ENCODE results near the gene GNAO1.

The GNAO1 gene

DNA sequence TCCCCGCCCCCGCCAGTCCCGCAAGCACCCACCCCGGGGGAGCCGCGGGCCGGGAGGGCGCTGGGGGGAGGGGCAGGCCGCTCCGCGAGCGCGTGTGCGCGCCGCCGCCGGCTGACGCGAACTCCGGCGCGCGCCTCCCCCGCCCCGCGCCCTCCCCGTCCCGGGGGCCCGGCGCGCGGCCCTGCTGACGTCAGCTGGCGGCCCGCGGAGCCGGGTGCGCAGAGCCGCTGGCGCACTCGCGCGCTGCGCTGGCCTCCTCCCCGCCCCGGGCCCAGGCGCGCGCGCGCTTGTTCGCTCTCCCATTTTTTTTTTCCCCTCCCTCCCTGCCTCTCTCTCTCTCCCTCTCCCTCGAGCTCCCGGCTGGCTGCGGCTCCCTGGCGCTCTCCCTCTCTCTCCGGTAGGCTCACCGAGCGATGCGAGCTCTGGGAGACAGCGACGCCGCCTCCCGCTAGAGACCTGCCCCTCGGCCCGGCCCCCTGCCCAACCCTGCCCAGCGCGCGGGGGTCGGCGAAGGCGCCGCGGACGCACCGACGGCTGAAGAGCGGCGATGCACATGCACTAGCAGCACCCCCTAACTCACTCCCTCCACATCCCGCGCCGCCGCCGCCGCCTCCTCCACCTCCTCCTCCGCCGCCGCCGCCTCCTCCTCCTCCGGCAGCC lies at the start of gene GNAO1:
TSS of gene GNAO1 (plus strand) at position 334 of the 660 bp plus-strand sequence. CDS start 747 bp downstream, outside the sequence.
- DNase-seq (ENCODE audit: low read depth in 2 of 2, low spot score in 1 of 2) = peak in 1 of 2 donors; percentile 53

- no peak for DNase-seq (ENCODE audit: low read depth in 2 of 2, low spot score in 1 of 2)
These were observed 47.6 kb upstream of the GNAO1 start for GRCh38 chr16:56143666-56144065.

- no peak for DNase-seq (ENCODE audit: low read depth in 2 of 2, low spot score in 1 of 2)
These were observed 45.9 kb upstream of the GNAO1 start for GRCh38 chr16:56145369-56145768.

GRCh38 chr16:56151621-56152020 lies 39.7 kb upstream of the GNAO1 start:
- no peak for DNase-seq (ENCODE audit: low read depth in 2 of 2, low spot score in 1 of 2)

GRCh38 chr16:56161658-56162057 lies 29.6 kb upstream of the GNAO1 start:
- no peak for DNase-seq (ENCODE audit: low read depth in 2 of 2, low spot score in 1 of 2)

GRCh38 chr16:56163089-56163488 lies 28.2 kb upstream of the GNAO1 start:
- no peak for DNase-seq (ENCODE audit: low read depth in 2 of 2, low spot score in 1 of 2)

DNA sequence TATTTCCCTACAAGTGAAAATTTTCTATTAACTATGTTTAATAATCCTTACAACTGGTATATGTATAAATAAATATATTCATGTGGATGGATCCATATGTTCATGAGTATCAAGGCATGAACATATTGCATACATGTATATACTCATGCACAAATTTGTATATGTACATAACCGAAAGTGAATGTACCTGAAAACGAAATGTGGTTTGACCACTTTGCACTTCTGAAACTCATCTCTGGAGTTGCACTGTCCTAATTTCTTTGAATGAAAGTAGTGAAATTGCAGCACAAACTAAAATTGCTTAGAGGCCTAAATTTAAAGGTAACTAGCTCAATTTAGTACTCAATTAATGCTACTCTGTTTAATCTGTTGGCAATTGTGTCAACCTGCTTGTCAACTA lies 27.4 kb upstream of the GNAO1 start:
- DNase-seq (ENCODE audit: low read depth in 2 of 2, low spot score in 1 of 2) = no peak

- DNase-seq (ENCODE audit: low read depth in 2 of 2, low spot score in 1 of 2) = no peak
These were observed 26.7 kb upstream of the GNAO1 start for GRCh38 chr16:56164636-56165035.

DNA sequence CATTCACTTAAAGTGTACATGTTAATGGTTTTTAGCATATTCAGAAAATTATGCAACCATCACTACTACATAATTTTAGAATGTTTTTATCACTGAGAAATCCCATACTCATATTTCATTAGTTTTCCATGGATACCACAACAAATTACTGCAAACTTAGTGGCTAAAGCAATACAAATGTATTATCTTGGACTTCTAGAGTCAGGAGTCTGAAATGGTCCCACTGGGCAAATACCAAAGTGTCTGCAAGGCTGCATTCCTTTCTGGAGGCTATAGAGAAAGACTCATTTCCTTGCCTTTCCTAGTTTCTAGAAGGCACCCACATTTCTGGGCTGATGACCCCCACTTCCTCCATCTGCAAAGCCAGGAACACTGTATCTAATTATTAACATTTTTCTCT lies 16.9 kb upstream of the GNAO1 start:
- no peak for DNase-seq (ENCODE audit: low read depth in 2 of 2, low spot score in 1 of 2)

DNA sequence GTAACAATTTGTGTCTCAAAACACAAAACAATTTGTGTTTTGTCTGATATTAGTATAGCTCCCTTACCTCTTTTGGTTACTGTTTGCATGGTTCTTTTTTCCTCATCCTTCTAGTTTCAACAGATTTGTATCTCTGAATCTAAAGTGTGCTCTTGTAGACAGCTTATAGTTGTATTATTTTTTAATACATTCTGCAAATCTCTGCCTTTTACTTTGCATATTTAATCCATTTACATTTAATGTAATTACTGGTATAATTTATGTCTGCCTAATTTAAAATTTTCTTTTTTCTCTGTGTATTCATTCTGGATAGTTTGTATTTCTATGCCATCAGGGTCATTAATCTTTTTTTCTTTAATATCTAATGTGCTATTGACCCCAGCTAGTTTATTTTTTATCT lies 9.9 kb upstream of the GNAO1 start:
- no peak for DNase-seq (ENCODE audit: low read depth in 2 of 2, low spot score in 1 of 2)

DNA sequence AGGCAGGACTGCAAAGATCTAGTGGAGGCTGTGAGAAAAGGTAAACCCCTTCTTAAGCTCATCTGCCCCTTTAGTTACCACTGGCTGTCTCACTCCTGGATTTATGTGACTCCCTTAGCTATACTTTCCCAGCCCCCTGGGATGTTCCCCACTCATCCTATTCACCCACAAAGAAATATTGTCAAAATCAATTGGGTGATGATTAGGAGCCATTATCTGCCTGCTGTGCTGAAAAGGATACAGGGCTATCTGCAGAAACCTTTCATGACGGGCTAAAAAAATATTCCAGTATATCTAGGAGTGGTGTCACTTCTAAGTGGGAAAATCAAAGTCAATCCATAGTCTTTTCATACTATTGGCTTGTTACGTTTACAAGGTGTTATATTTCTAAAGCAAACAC lies 8.0 kb upstream of the GNAO1 start:
- DNase-seq (ENCODE audit: low read depth in 2 of 2, low spot score in 1 of 2) = no peak

DNA sequence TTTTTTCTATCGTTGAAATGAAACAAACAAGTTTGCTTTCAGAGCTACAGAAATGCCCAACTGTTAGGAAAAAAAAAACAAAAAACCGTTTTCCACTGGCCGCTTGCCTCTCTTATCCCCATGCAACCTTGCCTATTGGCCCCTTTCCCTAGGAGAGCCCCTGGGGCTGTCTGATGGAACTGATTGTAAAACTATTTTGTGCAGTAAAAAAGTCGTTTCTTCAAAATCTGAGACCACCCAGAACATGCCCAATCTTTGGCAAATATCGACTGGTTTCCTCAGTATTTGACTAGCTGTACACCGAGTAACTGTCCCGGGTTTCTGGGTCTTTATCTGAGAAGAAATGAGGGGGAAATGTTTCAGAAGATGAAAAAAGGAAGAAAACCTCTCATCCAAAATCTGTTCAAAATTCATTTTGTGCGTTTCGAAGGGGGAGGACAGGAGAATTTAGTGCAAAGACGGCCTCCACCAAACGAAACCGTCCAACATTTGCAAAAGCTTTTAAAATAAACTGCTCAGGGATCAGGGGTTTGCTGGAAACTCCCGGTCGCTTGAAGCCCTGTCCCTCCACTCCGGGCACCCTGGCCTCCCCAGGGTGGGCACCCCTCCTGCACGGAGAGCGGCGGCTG lies 1.1 kb upstream of the GNAO1 start:
- no peak for DNase-seq (ENCODE audit: low read depth in 2 of 2, low spot score in 1 of 2)

DNA sequence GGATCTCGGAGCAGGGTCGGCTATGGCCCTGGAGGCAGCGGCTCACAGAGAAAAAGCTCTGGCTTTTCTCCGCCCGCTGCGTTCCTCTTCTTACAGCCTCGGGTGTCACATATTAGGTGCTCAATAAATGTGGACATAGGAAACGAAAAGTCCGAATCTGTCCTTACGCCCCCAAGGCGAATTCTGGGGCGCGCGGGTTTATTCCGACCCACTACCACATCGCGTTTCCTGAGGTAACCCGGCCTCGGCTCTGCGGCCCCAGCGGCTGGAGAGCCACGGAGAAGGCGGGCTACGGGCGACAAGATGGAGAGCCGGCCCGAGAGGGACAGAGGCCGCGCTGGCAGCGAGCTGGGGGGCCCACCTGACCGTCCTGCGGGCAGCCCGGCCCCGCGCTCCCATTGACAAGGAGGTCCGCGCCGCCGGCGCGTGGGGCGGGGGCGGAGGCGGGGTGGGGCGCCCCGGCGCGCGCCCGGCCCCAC lies 573 bp upstream of the GNAO1 start:
- no peak for DNase-seq (ENCODE audit: low read depth in 2 of 2, low spot score in 1 of 2)

GRCh38 chr16:56191835-56192634 lies 746 bp downstream of the GNAO1 start:
- DNase-seq (ENCODE audit: low read depth in 2 of 2, low spot score in 1 of 2) = no peak

DNA sequence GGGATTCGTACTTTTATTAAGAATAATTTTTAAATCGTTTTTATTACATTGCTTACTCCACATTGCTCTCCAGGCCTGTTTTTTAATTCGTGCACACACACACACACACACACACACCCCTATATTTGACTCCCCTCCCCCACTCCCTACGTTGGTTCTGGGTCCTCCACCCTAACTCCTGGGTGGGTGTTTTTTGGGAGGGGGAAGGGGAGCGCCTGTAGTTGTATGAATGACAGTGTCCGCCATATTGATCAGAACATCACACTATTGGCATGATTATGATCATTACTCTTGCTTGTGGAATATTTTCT lies 1.3 kb downstream of the GNAO1 start:
- no peak for DNase-seq (ENCODE audit: low read depth in 2 of 2, low spot score in 1 of 2)

DNA sequence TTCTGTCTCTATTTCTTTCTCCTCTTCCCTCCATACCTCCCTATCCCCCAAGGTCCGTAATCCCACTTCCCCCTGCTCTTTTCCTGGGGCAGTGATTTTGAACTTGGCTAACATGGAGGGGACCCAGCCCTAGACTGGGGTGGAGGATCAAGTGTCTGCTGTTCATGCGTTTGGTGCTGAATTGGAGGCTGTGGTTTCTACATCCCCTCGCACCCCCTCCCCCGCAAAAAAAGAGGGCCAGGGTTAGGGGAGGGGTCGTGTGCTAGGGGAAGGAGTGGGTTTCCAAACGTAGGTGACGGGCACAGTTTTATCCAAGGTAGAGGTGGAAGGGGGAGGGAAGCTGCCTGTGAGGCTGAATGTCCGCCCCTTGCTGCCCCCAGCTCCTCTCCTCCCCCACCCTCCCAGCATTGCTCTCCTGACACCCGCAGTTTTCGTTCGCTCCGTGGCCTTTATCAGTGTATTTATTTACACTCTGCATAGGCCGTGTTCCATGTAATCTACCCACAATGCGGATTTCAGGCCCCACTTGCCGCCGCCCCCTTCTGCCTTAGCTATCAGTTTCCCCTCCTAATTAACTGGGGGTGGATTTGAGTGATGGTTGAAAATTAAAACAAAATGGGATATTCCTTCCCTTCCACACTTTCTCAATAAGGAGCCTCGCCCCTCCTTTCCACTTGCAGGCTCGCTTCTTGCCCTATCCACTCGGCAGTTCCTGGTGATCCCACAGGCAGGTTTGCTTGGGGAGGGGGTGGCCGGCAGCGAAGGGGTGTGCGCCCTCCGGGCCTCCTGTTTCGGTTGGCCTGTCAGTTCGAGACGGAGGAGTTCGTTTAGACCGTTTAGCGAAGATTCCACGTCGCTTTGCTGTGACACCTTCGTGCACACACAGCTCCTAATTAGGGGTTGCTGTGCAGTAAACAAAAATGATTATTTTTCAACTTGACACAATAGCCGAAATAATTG lies 2.0 kb downstream of the GNAO1 start:
- no peak for DNase-seq (ENCODE audit: low read depth in 2 of 2, low spot score in 1 of 2)

GRCh38 chr16:56193951-56194726 lies 2.9 kb downstream of the GNAO1 start:
- peak in 1 of 2 donors; percentile 11 for DNase-seq (ENCODE audit: low read depth in 2 of 2, low spot score in 1 of 2)

DNA sequence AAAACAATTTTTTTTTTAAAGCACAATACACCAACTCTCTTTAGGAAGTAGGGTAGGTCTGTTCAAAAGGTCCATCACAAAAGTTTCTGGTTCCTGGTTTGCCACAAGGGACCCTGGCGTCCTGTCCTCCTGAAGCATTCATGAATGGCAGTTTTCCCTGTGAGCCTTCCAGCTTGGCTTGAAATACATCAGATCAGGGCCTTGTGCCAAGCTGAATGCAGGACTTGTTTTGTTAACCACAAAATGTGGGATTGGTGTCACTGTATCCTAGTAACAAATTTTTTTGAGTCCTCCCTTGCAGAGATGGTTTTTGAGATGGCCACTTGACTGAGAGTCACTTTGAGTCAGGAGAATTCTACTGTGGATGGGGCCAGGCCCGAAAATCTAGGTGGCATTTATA lies 3.9 kb downstream of the GNAO1 start:
- DNase-seq (ENCODE audit: low read depth in 2 of 2, low spot score in 1 of 2) = no peak

GRCh38 chr16:56196381-56196780 lies 5.1 kb downstream of the GNAO1 start:
- no peak for DNase-seq (ENCODE audit: low read depth in 2 of 2, low spot score in 1 of 2)

Measured in stimulated activated CD8-positive, alpha-beta memory T cell treated with anti-CD3 and anti-CD28 coated beads, Interleukin-4, amount 100 ng/mL, for 4 hours (primary cell).